Sigmoid colon (tissue), 7 donors: Measurements from ENCODE around the gene GPR3. TPM values are rescaled to one million over a fixed set of nuclear protein-coding genes. Genes with fewer than 3 reads are reported as not detected.

Source experiments
- DNase-seq: peaks from one replicate; pipeline ENCODE4 v3.0.0-alpha.2; 2019
- H3K27ac ChIP-seq, 4 donors: fragments of 200-600 bp; sonication (generic); one replicate each; pipeline ENCODE4 v1.5.1; 2016 to 2019; ENCODE audit warnings: mild to moderate bottlenecking in 1 of 4
- H3K27me3 ChIP-seq, 3 donors: fragments of 200-600 bp; sonication (generic); one replicate each; pipeline ENCODE4 v1.5.1; 2019; ENCODE audit warnings: mild to moderate bottlenecking in 1 of 3
- H3K36me3 ChIP-seq, 4 donors: fragments of 200-600 bp; sonication (generic); one replicate each; pipeline ENCODE4 v1.5.1; 2016 to 2019
- H3K4me1 ChIP-seq, 4 donors: fragments of 200-600 bp; sonication (generic); one replicate each; pipeline ENCODE4 v1.5.1; 2017 to 2019
- H3K4me3 ChIP-seq, 4 donors: fragments of 200-600 bp; sonication (generic); one replicate each; pipeline ENCODE4 v1.5.1; 2017 to 2019; ENCODE audit warnings: mild to moderate bottlenecking in 2 of 4, moderate library complexity in 1 of 4
- H3K9me3 ChIP-seq, 4 donors: fragments of 200-600 bp in 3 of 4; sonication (generic) in 3 of 4; one replicate each; pipeline versions ENCODE4 v1.5.1 to v1.6.1; 2013 to 2019
- CTCF ChIP-seq, 4 experiments: fragments of 450-650 bp in 3 of 4; fragments of 200-600 bp in 1 of 4; IDR thresholded peaks; one replicate each; pipeline ENCODE4 v1.5.1; 2016 to 2019; ENCODE audit warnings: antibody characterized with exemption in 4 of 4, mild to moderate bottlenecking in 3 of 4, moderate library complexity in 2 of 4
- EP300 ChIP-seq, 4 donors: sonication (generic); formaldehyde crosslinking; IDR thresholded peaks; one replicate each; pipeline ENCODE4 v1.6.1; 2017; ENCODE audit warnings: antibody characterized with exemption in 4 of 4
- POLR2A ChIP-seq, 2 donors: fragments of 450-650 bp; IDR thresholded peaks; one replicate each; pipeline ENCODE4 v1.6.1; 2016; ENCODE audit warnings: antibody characterized with exemption in 2 of 2, mild to moderate bottlenecking in 2 of 2, moderate library complexity in 2 of 2
- POLR2AphosphoS5 ChIP-seq, 4 donors: sonication (generic); formaldehyde crosslinking; IDR thresholded peaks; one replicate each; pipeline ENCODE4 v1.6.1; 2017; ENCODE audit warnings: antibody characterized with exemption in 4 of 4
- WGBS, 2 donors: extraction: QIAGEN DNeasy Blood & Tissue Kit; methylation state at CpG; one replicate each; pipeline ENCODE4 v1.1.7; 2013; 5-methylcytosine and 5-hydroxymethylcytosine counted together
- intact Hi-C: fragments of 100-400 bp; cut with DNase I; formaldehyde crosslinking; loops from one replicate; pipeline ENCODE4 v1.15.1; 2023
- polyA plus RNA-seq, 3 donors: library from polyadenylated mRNA; stranded (reverse); fragments of 200-250 nt; gene quantifications; one replicate each; pipeline ENCODE4 v1.2.3, GENCODE V29; 2013
- total RNA-seq, 4 donors: library from RNA; depleted of rRNA; stranded (reverse); fragments of >200 nt; gene quantifications; one replicate each; pipeline ENCODE4 v1.1.0, GENCODE V29; 2016
- donor health status: healthy with polysubstance abuse.
- donor health status: Bipolar disorder and iron deficiency.
- donor health status: healthy.

The GPR3 gene
- total and polyA plus RNA-seq, 7 donors = 0.36 to 2.0 (median 0.54) TPM; not detected in 4

GRCh38 chr1:27355683-27356082 is 36.7 kb upstream of the GPR3 start:
- TF ChIP-seq POLR2AphosphoS5 (IDR thresholded peaks at IDR 0.05) (no peak), EP300 (IDR thresholded peaks at IDR 0.05) (no peak), POLR2A (IDR thresholded peaks at IDR 0.05) (no peak), CTCF (IDR thresholded peaks at IDR 0.05) (no peak)
- peaks cover 0 to 26% (median 23%) of the 10 kb centered on the region in 4 donors for H3K4me1 ChIP-seq
- H3K36me3 ChIP-seq = peaks cover 12 to 63% (median 30%) of the 10 kb centered on the region in 4 donors
- H3K4me3 ChIP-seq = no peak overlapping the region
- WGBS, 2 donors = 88 to 92% methylated on average over 5 of the region's 5 CpGs
- H3K27me3 ChIP-seq = peaks cover under 1 to 7% (median 1%) of the 10 kb centered on the region in 3 donors
- H3K27ac ChIP-seq = no peak overlapping the region
- intact Hi-C loops = loop anchor here (2.0 to 5.0 kb wide), 3 partner anchors 33 to 53 kb away; partner anchors contain the start of gene TMEM222
- no peaks in the 10 kb centered on the region for H3K9me3 ChIP-seq
- DNase-seq = no peak

GRCh38 chr1:27356277-27356618 is 36.2 kb upstream of the GPR3 start:
- H3K36me3 ChIP-seq = peaks cover 12 to 68% (median 36%) of the 10 kb centered on the region in 4 donors
- 86 to 89% methylated on average over 13 of the region's 13 CpGs for WGBS, 2 donors
- no peak for DNase-seq
- intact Hi-C loops = loop anchor here (2.0 to 5.0 kb wide), 3 partner anchors 33 to 54 kb away; partner anchors contain the start of gene TMEM222
- TF ChIP-seq EP300 (IDR thresholded peaks at IDR 0.05) = no peak
- TF ChIP-seq CTCF (IDR thresholded peaks at IDR 0.05) = no peak
- no peak for TF ChIP-seq POLR2AphosphoS5 (IDR thresholded peaks at IDR 0.05)
- TF ChIP-seq POLR2A (IDR thresholded peaks at IDR 0.05) = no peak
- H3K27ac ChIP-seq = no peak overlapping the region
- H3K4me1 ChIP-seq = peaks cover 0 to 22% (median 20%) of the 10 kb centered on the region in 4 donors
- peaks cover 0 to 1% (median 0%) of the 10 kb centered on the region in 3 donors for H3K27me3 ChIP-seq
- no peaks in the 10 kb centered on the region for H3K9me3 ChIP-seq
- H3K4me3 ChIP-seq = no peak overlapping the region

- peak overlapping the region in 1 of 4 donors; percentile 29 for H3K4me3 ChIP-seq
- peaks cover 0 to 21% (median 17%) of the 10 kb centered on the region in 4 donors for H3K4me1 ChIP-seq
- DNase-seq = no peak
- no peaks in the 10 kb centered on the region for H3K9me3 ChIP-seq
- intact Hi-C loops = loop anchor here (2.0 to 5.0 kb wide), 3 partner anchors 32 to 54 kb away; partner anchors contain the start of gene TMEM222
- 20 to 64% methylated on average over 37 of the region's 37 CpGs for WGBS, 2 donors
- H3K27ac ChIP-seq = no peak overlapping the region
- no peaks in the 10 kb centered on the region for H3K27me3 ChIP-seq
- peaks cover 12 to 73% (median 41%) of the 10 kb centered on the region in 4 donors for H3K36me3 ChIP-seq
- TF ChIP-seq POLR2AphosphoS5 (IDR thresholded peaks at IDR 0.05) (no peak), POLR2A (IDR thresholded peaks at IDR 0.05) (no peak), CTCF (IDR thresholded peaks at IDR 0.05) (no peak), EP300 (IDR thresholded peaks at IDR 0.05) (no peak)
These were observed 35.7 kb upstream of the GPR3 start for GRCh38 chr1:27356619-27357280.

GRCh38 chr1:27357281-27358037 is 35.0 kb upstream of the GPR3 start:
- intact Hi-C loops = loop anchor here (2.0 to 5.0 kb wide), 3 partner anchors 31 to 55 kb away; partner anchors contain the start of gene TMEM222
- H3K9me3 ChIP-seq = no peaks in the 10 kb centered on the region
- peak; percentile 90 for DNase-seq
- 10 to 24% methylated on average over 40 of the region's 40 CpGs for WGBS, 2 donors
- H3K4me1 ChIP-seq = peaks cover 0 to 21% (median 17%) of the 10 kb centered on the region in 4 donors
- H3K4me3 ChIP-seq = peak overlapping the region in 1 of 4 donors; percentile 29
- H3K27me3 ChIP-seq = no peaks in the 10 kb centered on the region
- H3K27ac ChIP-seq = peak overlapping the region in 1 of 4 donors; percentile 33
- TF ChIP-seq CTCF (IDR thresholded peaks at IDR 0.05) (peak; percentile 92 to 99 (median 96)), EP300 (IDR thresholded peaks at IDR 0.05) (no peak), POLR2A (IDR thresholded peaks at IDR 0.05) (no peak), POLR2AphosphoS5 (IDR thresholded peaks at IDR 0.05) (peak in 1 of 4 donors; percentile 16)
- peaks cover 13 to 80% (median 48%) of the 10 kb centered on the region in 4 donors for H3K36me3 ChIP-seq
